ENCODE results near the gene CPT1A. TPM values are rescaled to one million over a fixed set of nuclear protein-coding genes. Genes with fewer than 3 reads are reported as not detected.
"Not testable (repeated sequence)": the region's sequence is repeated elsewhere in the genome, so short reads cannot be mapped to it uniquely, and the experiment has no call there.

The CPT1A gene
- total RNA-seq, 1 experiment from 2014 or later: 153 TPM

DNA sequence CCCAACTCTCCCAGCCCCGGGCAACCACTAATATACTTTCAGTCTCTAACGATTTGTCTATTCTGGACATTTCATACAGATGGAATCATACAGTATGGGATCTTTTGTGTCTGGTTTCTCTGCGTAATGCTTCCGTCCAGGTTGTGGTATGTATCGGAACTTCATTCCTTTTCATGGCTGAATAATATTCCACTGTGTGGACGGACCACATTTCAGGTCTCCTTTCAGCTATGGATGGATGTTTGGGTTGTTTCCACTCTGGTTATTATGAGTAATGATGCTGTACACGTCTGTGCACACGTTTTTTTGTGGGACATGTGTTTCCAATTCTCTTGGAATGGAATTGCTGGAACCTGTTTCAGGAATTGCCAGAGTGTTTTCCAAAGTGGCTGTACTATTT, 17.4 kb upstream of the CPT1A start:
- Histone ChIP-seq H3K4me1 (ENCODE audit: control insufficient read depth, insufficient read depth, low read length) (peaks cover 9% of the 10 kb centered on the region; the same call in 1 of the 2 replicates), H3K36me3 (ENCODE audit: control insufficient read depth, insufficient read depth, low read length) (no peaks in the 10 kb centered on the region), H3K27me3 (ENCODE audit: control insufficient read depth, insufficient read depth, low read length) (no peaks in the 10 kb centered on the region), H3K27ac (ENCODE audit: low read length) (no peak overlapping the region), H3K4me3 (ENCODE audit: low read depth in 2 of 2, low read length in 2 of 2) (no peak overlapping the region), H3K9me3 (ENCODE audit: control insufficient read depth, insufficient read depth, low read depth, low read length) (0 out of 2 replicates have a peak, but pooled peaks cover 5% of the 10 kb centered on the region)
- no peak for ATAC-seq
- in situ Hi-C loops (cut with HindIII; ENCODE audit: low pct_unique_long_range_greater_than_20kb, low sequenced_read_pairs): no loop called here
- CTCF ChIA-PET: interaction anchor here (0.6 kb wide), 1 partner anchor 10 kb away, joined by 6 read pairs; no protein-coding TSS in a partner anchor
- POLR2A ChIA-PET: no interaction called here
- no peak for DNase-seq (ENCODE audit: low read depth, low spot score)
- intact Hi-C loops (cut with micrococcal nuclease; ENCODE audit: unreplicated experiment): no loop called here
- BruUV-seq (replicated peaks): no TSS peak
- TF ChIP-seq REST (IDR thresholded peaks at IDR 0.05; ENCODE audit: insufficient read depth in 1 of 2, low read depth in 2 of 2, low read length in 1 of 2): no peak
- no peak for TF ChIP-seq SIN3A (IDR thresholded peaks at IDR 0.05; ENCODE audit: borderline replicate concordance, insufficient read depth, low read depth, low read length)
- no peak for TF ChIP-seq POLR2AphosphoS5 (IDR thresholded peaks at IDR 0.05; ENCODE audit: low read depth, low read length)
- TF ChIP-seq TCF7L2 (IDR thresholded peaks at IDR 0.05; ENCODE audit: low read depth, low read length): no peak
- no peak for TF ChIP-seq CTCF (IDR thresholded peaks at IDR 0.05)

- no peaks in the 10 kb centered on the region for H3K9me3 ChIP-seq (ENCODE audit: control insufficient read depth, insufficient read depth, low read depth, low read length)
- TF ChIP-seq TCF7L2 (IDR thresholded peaks at IDR 0.05; ENCODE audit: low read depth, low read length): no peak
- TF ChIP-seq SIN3A (IDR thresholded peaks at IDR 0.05; ENCODE audit: borderline replicate concordance, insufficient read depth, low read depth, low read length): no peak
- TF ChIP-seq REST (IDR thresholded peaks at IDR 0.05; ENCODE audit: insufficient read depth in 1 of 2, low read depth in 2 of 2, low read length in 1 of 2): no peak
- no peak; the same call in 1 of the 2 replicates for TF ChIP-seq CTCF (IDR thresholded peaks at IDR 0.05)
- TF ChIP-seq POLR2AphosphoS5 (IDR thresholded peaks at IDR 0.05; ENCODE audit: low read depth, low read length): no peak
- ChIA-PET POLR2A (no interaction called here), CTCF (no interaction called here)
- peaks cover 9% of the 10 kb centered on the region; the same call in 1 of the 2 replicates for H3K4me1 ChIP-seq (ENCODE audit: control insufficient read depth, insufficient read depth, low read length)
- H3K4me3 ChIP-seq (ENCODE audit: low read depth in 2 of 2, low read length in 2 of 2): no peak overlapping the region
- intact Hi-C loops (cut with micrococcal nuclease; ENCODE audit: unreplicated experiment): no loop called here
- in situ Hi-C loops (cut with HindIII; ENCODE audit: low pct_unique_long_range_greater_than_20kb, low sequenced_read_pairs): no loop called here
- ATAC-seq (no peak), DNase-seq (ENCODE audit: low read depth, low spot score) (no peak)
- H3K27ac ChIP-seq (ENCODE audit: low read length): no peak overlapping the region
- H3K27me3 ChIP-seq (ENCODE audit: control insufficient read depth, insufficient read depth, low read length): no peaks in the 10 kb centered on the region
- H3K36me3 ChIP-seq (ENCODE audit: control insufficient read depth, insufficient read depth, low read length): no peaks in the 10 kb centered on the region
- no TSS peak for BruUV-seq (replicated peaks)
Observed at GRCh38 chr11:68857037-68857586, 15.4 kb upstream of the CPT1A start.

- H3K36me3 ChIP-seq (ENCODE audit: control insufficient read depth, insufficient read depth, low read length); H3K27ac ChIP-seq (ENCODE audit: low read length); H3K9me3 ChIP-seq (ENCODE audit: control insufficient read depth, insufficient read depth, low read depth, low read length); DNase-seq (ENCODE audit: low read depth, low spot score); BruUV-seq (replicated peaks); intact Hi-C loops (cut with micrococcal nuclease; ENCODE audit: unreplicated experiment); H3K4me1 ChIP-seq (ENCODE audit: control insufficient read depth, insufficient read depth, low read length); POLR2A ChIA-PET; ATAC-seq; CTCF ChIA-PET; in situ Hi-C loops (cut with HindIII; ENCODE audit: low pct_unique_long_range_greater_than_20kb, low sequenced_read_pairs); H3K27me3 ChIP-seq (ENCODE audit: control insufficient read depth, insufficient read depth, low read length); H3K4me3 ChIP-seq (ENCODE audit: low read depth in 2 of 2, low read length in 2 of 2): not testable (repeated sequence)
Observed at GRCh38 chr11:68856425-68857030, 14.8 kb upstream of the CPT1A start.
